GM10266 (cell line): ENCODE measurements around the gene CHRM2.
"Not testable (repeated sequence)": the region's sequence is repeated elsewhere in the genome, so short reads cannot be mapped to it uniquely, and the experiment has no call there.

ENCODE experiments used
- DNase-seq: peaks from one replicate; pipeline ENCODE4 v3.0.0; 2012; ENCODE audit errors: extremely low spot score
- CTCF ChIP-seq: IDR thresholded peaks from 2 replicates; pipeline ENCODE4 v1.5.1; 2012; ENCODE audit warnings: mild to moderate bottlenecking, low read depth; ENCODE audit not compliant: control insufficient read depth, insufficient read depth; ENCODE audit errors: missing control alignments

Gene CHRM2

GRCh38 chr7:136868496-136869000 lies at the start of gene CHRM2:
Gene CHRM2, plus strand, starts transcription at chr7:136868652. Its CDS starts 146,214 bp downstream, at chr7:137014866.
- TF ChIP-seq CTCF = no peak
- no peak for DNase-seq

- DNase-seq = not testable (repeated sequence)
These were observed 37.1 kb upstream of the CHRM2 start for GRCh38 chr7:136831398-136831797.

GRCh38 chr7:136845899-136846465 lies 22.5 kb upstream of the CHRM2 start:
- DNase-seq = no peak
- TF ChIP-seq CTCF = no peak

GRCh38 chr7:136847858-136848257 lies 20.6 kb upstream of the CHRM2 start:
- DNase-seq = no peak
- TF ChIP-seq CTCF = no peak

GRCh38 chr7:136853654-136854053 lies 14.8 kb upstream of the CHRM2 start:
- no peak for DNase-seq
- TF ChIP-seq CTCF = no peak

GRCh38 chr7:136857573-136857972 lies 10.9 kb upstream of the CHRM2 start:
- no peak for TF ChIP-seq CTCF
- no peak for DNase-seq

- DNase-seq = no peak
- no peak for TF ChIP-seq CTCF
These were observed 8.6 kb upstream of the CHRM2 start for GRCh38 chr7:136859803-136860202.

GRCh38 chr7:136865236-136865635 lies 3.2 kb upstream of the CHRM2 start:
- no peak for DNase-seq
- no peak for TF ChIP-seq CTCF
